IPS-15b (cell line): ENCODE measurements around the gene TARM1.
"Not testable (repeated sequence)": the region's sequence is repeated elsewhere in the genome, so short reads cannot be mapped to it uniquely, and the experiment has no call there.

Source experiments
- H3K27me3 ChIP-seq: one replicate; pipeline ENCODE4 v1.6.1; 2013; ENCODE audit warnings: low read length; ENCODE audit not compliant: control insufficient read depth, insufficient read depth
- H3K36me3 ChIP-seq: one replicate; pipeline ENCODE4 v1.6.1; 2013; ENCODE audit warnings: low read length; ENCODE audit not compliant: control insufficient read depth, insufficient read depth
- H3K4me1 ChIP-seq: one replicate; pipeline ENCODE4 v1.6.1; 2013; ENCODE audit warnings: mild to moderate bottlenecking, low read length; ENCODE audit not compliant: control insufficient read depth, insufficient read depth
- H3K4me3 ChIP-seq: one replicate; pipeline ENCODE4 v1.5.1; 2013; ENCODE audit warnings: low read depth, low read length
- H3K9ac ChIP-seq: one replicate; pipeline ENCODE4 v1.6.1; 2013; ENCODE audit warnings: low read depth, mild to moderate bottlenecking, low read length
- H3K9me3 ChIP-seq: one replicate; pipeline ENCODE4 v1.6.1; 2013; ENCODE audit warnings: mild to moderate bottlenecking, low read length; ENCODE audit not compliant: control insufficient read depth, insufficient read depth

The TARM1 gene

GRCh38 chr19:54095859-54096616 lies 14.9 kb upstream of the TARM1 start:
- H3K4me3 ChIP-seq, result peak overlapping the region; percentile 68
- not testable (repeated sequence) for H3K4me1 ChIP-seq, H3K9me3 ChIP-seq, H3K36me3 ChIP-seq
- H3K27me3 ChIP-seq, result peaks cover 26% of the 10 kb centered on the region
- H3K9ac ChIP-seq, result peak overlapping the region; percentile 16

GRCh38 chr19:54095136-54095858 lies 14.1 kb upstream of the TARM1 start:
- H3K4me3 ChIP-seq, result peak overlapping the region; percentile 68
- no peaks in the 10 kb centered on the region for H3K4me1 ChIP-seq
- H3K36me3 ChIP-seq, result no peaks in the 10 kb centered on the region
- H3K9me3 ChIP-seq, result no peaks in the 10 kb centered on the region
- H3K9ac ChIP-seq, result no peak overlapping the region
- H3K27me3 ChIP-seq, result peaks cover 26% of the 10 kb centered on the region

GRCh38 chr19:54094426-54095000 lies 13.3 kb upstream of the TARM1 start:
- peaks cover 26% of the 10 kb centered on the region for H3K27me3 ChIP-seq
- H3K4me3 ChIP-seq, result peak overlapping the region; percentile 6
- no peaks in the 10 kb centered on the region for H3K4me1 ChIP-seq
- H3K36me3 ChIP-seq, result no peaks in the 10 kb centered on the region
- H3K9ac ChIP-seq, result no peak overlapping the region
- no peaks in the 10 kb centered on the region for H3K9me3 ChIP-seq

GRCh38 chr19:54084410-54084809 lies 3.2 kb upstream of the TARM1 start:
- Histone ChIP-seq H3K4me1 (no peaks in the 10 kb centered on the region), H3K36me3 (no peaks in the 10 kb centered on the region), H3K4me3 (no peak overlapping the region), H3K27me3 (no peaks in the 10 kb centered on the region), H3K9me3 (no peaks in the 10 kb centered on the region), H3K9ac (no peak overlapping the region)

GRCh38 chr19:54077334-54077733 lies 3.8 kb downstream of the TARM1 start:
- Histone ChIP-seq H3K27me3 (no peaks in the 10 kb centered on the region), H3K4me1 (no peaks in the 10 kb centered on the region), H3K36me3 (no peaks in the 10 kb centered on the region), H3K9ac (no peak overlapping the region), H3K4me3 (no peak overlapping the region), H3K9me3 (no peaks in the 10 kb centered on the region)

- Histone ChIP-seq H3K27me3 (no peaks in the 10 kb centered on the region), H3K9me3 (no peaks in the 10 kb centered on the region), H3K36me3 (no peaks in the 10 kb centered on the region), H3K4me1 (no peaks in the 10 kb centered on the region), H3K9ac (no peak overlapping the region), H3K4me3 (no peak overlapping the region)
These were observed 6.3 kb downstream of the TARM1 start for GRCh38 chr19:54074851-54075250.

GRCh38 chr19:54073829-54074228 lies 7.3 kb downstream of the TARM1 start:
- Histone ChIP-seq H3K36me3 (no peaks in the 10 kb centered on the region), H3K9me3 (no peaks in the 10 kb centered on the region), H3K4me3 (no peak overlapping the region), H3K9ac (no peak overlapping the region), H3K4me1 (no peaks in the 10 kb centered on the region), H3K27me3 (no peaks in the 10 kb centered on the region)

GRCh38 chr19:54069470-54069869 lies 11.7 kb downstream of the TARM1 start:
- no peaks in the 10 kb centered on the region for H3K27me3 ChIP-seq

GRCh38 chr19:54063350-54064116 lies 17.6 kb downstream of the TARM1 start, which contains the start of gene VSTM1:
TSS of gene VSTM1 (minus strand) at chr19:54063897. CDS start at chr19:54063777, 120 bp downstream.
- no peaks in the 10 kb centered on the region for H3K9me3 ChIP-seq
- H3K9ac ChIP-seq, result no peak within 1 kb of the TSS
- H3K27me3 ChIP-seq, result no peaks in the 10 kb centered on the region
- no peaks in the 10 kb centered on the region for H3K4me1 ChIP-seq
- no peak within 1 kb of the TSS for H3K4me3 ChIP-seq
- H3K36me3 ChIP-seq, result no peaks in the 10 kb centered on the region

More at GRCh38 chr19:54069470-54069869, 11.7 kb downstream of the TARM1 start:
- Histone ChIP-seq H3K4me1 (no peaks in the 10 kb centered on the region), H3K9ac (no peak overlapping the region), H3K36me3 (no peaks in the 10 kb centered on the region), H3K9me3 (no peaks in the 10 kb centered on the region), H3K4me3 (no peak overlapping the region)

GRCh38 chr19:54062643-54063042 lies 18.5 kb downstream of the TARM1 start:
- Histone ChIP-seq H3K27me3 (no peaks in the 10 kb centered on the region), H3K9ac (no peak overlapping the region), H3K9me3 (no peaks in the 10 kb centered on the region), H3K4me3 (no peak overlapping the region), H3K36me3 (no peaks in the 10 kb centered on the region), H3K4me1 (no peaks in the 10 kb centered on the region)

GRCh38 chr19:54047616-54048015 lies 33.5 kb downstream of the TARM1 start:
- H3K27me3 ChIP-seq, result peaks cover 8% of the 10 kb centered on the region
- H3K9me3 ChIP-seq, result no peaks in the 10 kb centered on the region
- H3K36me3 ChIP-seq, result no peaks in the 10 kb centered on the region
- H3K4me1 ChIP-seq, result no peaks in the 10 kb centered on the region
- no peak overlapping the region for H3K4me3 ChIP-seq
- H3K9ac ChIP-seq, result no peak overlapping the region
